Neutrophil (primary cell): Measurements from ENCODE around the gene STARD10.

Source experiments
- H3K27ac ChIP-seq: fragments of 200-600 bp; sonication (generic); 2 replicates; pipeline ENCODE4 v1.5.1; 2016; ENCODE audit warnings: mild to moderate bottlenecking, moderate library complexity
- H3K27me3 ChIP-seq: fragments of 200-600 bp; sonication (generic); 2 replicates; pipeline ENCODE4 v1.6.0; 2016; ENCODE audit warnings: mild to moderate bottlenecking
- H3K36me3 ChIP-seq: fragments of 200-600 bp; sonication (generic); 2 replicates; pipeline ENCODE4 v1.5.1; 2017
- H3K4me1 ChIP-seq, 2 experiments: fragments of 200-600 bp in 1 of 2; sonication (generic) in 1 of 2; 1 replicate in 1 of 2; 2 replicates in 1 of 2; pipeline versions ENCODE4 v1.5.1 to v1.6.1; 2013 to 2016; ENCODE audit warnings: low read depth in 1 of 2, low read length in 1 of 2, mild to moderate bottlenecking in 1 of 2, moderate library complexity in 1 of 2; ENCODE audit not compliant: control insufficient read depth in 1 of 2, insufficient read depth in 1 of 2
- H3K4me3 ChIP-seq, 2 experiments: fragments of 200-600 bp in 1 of 2; sonication (generic) in 1 of 2; 1 replicate in 1 of 2; 2 replicates in 1 of 2; pipeline ENCODE4 v1.5.1; 2013 to 2016; ENCODE audit warnings: low read depth in 1 of 2, low read length in 1 of 2, mild to moderate bottlenecking in 1 of 2, moderate library complexity in 1 of 2
- H3K9me3 ChIP-seq: fragments of 200-600 bp; sonication (generic); 2 replicates; pipeline ENCODE4 v1.5.1; 2016
- CTCF ChIP-seq: fragments of 200-600 bp; sonication (generic); IDR thresholded peaks from 2 replicates; pipeline ENCODE4 v1.5.1; 2016; ENCODE audit warnings: antibody characterized with exemption

STARD10 gene

GRCh38 chr11:72832301-72833082 is 38.6 kb upstream of the STARD10 start:
- peaks cover 34 to 52% of the 10 kb centered on the region in 2 experiments for H3K4me1 ChIP-seq
- TF ChIP-seq CTCF = no peak
- H3K9me3 ChIP-seq = no peaks in the 10 kb centered on the region
- H3K27me3 ChIP-seq = no peaks in the 10 kb centered on the region
- peaks cover 67% of the 10 kb centered on the region for H3K36me3 ChIP-seq
- no peak overlapping the region for H3K4me3 ChIP-seq
- H3K27ac ChIP-seq = peak overlapping the region; percentile 98

GRCh38 chr11:72831521-72832300 is 37.9 kb upstream of the STARD10 start:
- H3K4me1 ChIP-seq = peaks cover 42 to 60% of the 10 kb centered on the region in 2 experiments

GRCh38 chr11:72829884-72830533 is 36.2 kb upstream of the STARD10 start:
- Histone ChIP-seq H3K4me1 (peaks cover 30 to 45% of the 10 kb centered on the region in 2 experiments), H3K9me3 (no peaks in the 10 kb centered on the region), H3K36me3 (peaks cover 84% of the 10 kb centered on the region), H3K27me3 (no peaks in the 10 kb centered on the region), H3K4me3 (no peak overlapping the region), H3K27ac (peak overlapping the region; percentile 98)
- no peak for TF ChIP-seq CTCF

More at GRCh38 chr11:72831521-72832300, 37.9 kb upstream of the STARD10 start:
- Histone ChIP-seq H3K9me3 (no peaks in the 10 kb centered on the region), H3K27me3 (no peaks in the 10 kb centered on the region), H3K27ac (peak overlapping the region; percentile 98), H3K4me3 (no peak overlapping the region), H3K36me3 (peaks cover 72% of the 10 kb centered on the region)
- TF ChIP-seq CTCF = peak; percentile 82

DNA sequence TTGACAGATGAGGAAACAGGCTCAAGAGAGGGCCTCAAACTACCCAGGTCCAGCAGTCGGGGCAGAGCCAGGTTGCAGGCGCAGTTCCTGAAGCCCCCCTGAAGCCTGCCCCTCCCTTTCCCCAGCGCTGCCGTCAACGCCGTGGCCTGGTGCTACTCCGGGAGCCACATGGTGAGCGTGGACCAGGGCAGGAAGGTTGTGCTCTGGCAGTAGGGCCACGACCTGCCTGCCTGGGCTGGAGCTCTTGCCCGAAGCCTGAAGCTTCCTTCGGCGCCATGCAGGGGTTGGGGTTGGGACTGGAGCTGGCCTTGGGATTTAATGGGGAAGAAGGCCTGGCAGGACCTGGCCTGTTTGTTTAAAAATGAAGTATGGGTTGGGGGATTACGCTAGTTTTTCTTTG is 35.3 kb upstream of the STARD10 start:
- H3K36me3 ChIP-seq = peaks cover 92% of the 10 kb centered on the region

More for the DNA sequence above, 35.3 kb upstream of the STARD10 start:
- no peak for TF ChIP-seq CTCF
- Histone ChIP-seq H3K4me1 (peaks cover 25 to 37% of the 10 kb centered on the region in 2 experiments), H3K27ac (peak overlapping the region; percentile 98), H3K9me3 (no peaks in the 10 kb centered on the region), H3K4me3 (no peak overlapping the region), H3K27me3 (no peaks in the 10 kb centered on the region)
